BLaER1 (cell line): ENCODE results near the gene HACD3.
"Not testable (repeated sequence)": the region's sequence is repeated elsewhere in the genome, so short reads cannot be mapped to it uniquely, and the experiment has no call there.

Experiments used
- H3K27ac ChIP-seq: shearing (Covaris generic); formaldehyde crosslinking; 2 replicates; pipeline ENCODE4 v1.8.1; 2022
- H3K27me3 ChIP-seq: shearing (Covaris generic); formaldehyde crosslinking; 2 replicates; pipeline ENCODE4 v1.8.1; 2022
- H3K36me3 ChIP-seq: shearing (Covaris generic); formaldehyde crosslinking; 2 replicates; pipeline ENCODE4 v1.8.1; 2022
- H3K4me1 ChIP-seq: shearing (Covaris generic); formaldehyde crosslinking; 2 replicates; pipeline ENCODE4 v1.8.1; 2022
- H3K4me2 ChIP-seq: shearing (Covaris generic); formaldehyde crosslinking; 2 replicates; pipeline ENCODE4 v1.8.1; 2022
- H3K4me3 ChIP-seq: shearing (Covaris generic); formaldehyde crosslinking; 2 replicates; pipeline ENCODE4 v1.8.1; 2022
- H3K9ac ChIP-seq: shearing (Covaris generic); formaldehyde crosslinking; 2 replicates; pipeline ENCODE4 v1.8.1; 2022
- H3K9me3 ChIP-seq: shearing (Covaris generic); formaldehyde crosslinking; 2 replicates; pipeline ENCODE4 v1.8.1; 2022
- H4K20me1 ChIP-seq: shearing (Covaris generic); formaldehyde crosslinking; 2 replicates; pipeline ENCODE4 v1.8.1; 2022
- Cebpa-rat ChIP-seq: shearing (Covaris generic); IDR thresholded peaks from 2 replicates; pipeline ENCODE4 v1.8.1; 2022

HACD3 gene

DNA sequence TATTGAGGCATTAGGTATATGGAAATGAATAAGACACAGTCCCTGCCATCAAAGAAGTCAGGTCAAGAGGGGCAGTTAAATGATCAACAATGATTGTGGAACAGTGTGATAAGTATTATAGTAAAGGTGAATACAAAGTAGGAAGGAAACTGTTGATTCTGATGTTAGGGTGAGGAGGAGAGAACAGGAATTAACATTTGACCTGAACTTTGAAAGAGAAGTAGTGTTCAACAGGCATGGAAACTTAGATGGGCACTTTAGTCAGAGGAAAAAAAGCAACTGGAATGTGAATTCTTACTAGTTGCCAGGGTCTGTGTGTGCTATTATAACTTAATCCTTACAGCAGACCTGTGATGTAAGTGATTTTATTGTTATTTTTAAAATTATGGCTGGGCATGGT is 17.6 kb downstream of the HACD3 start:
- Histone ChIP-seq H3K27ac (no peak overlapping the region), H3K4me2 (no peak overlapping the region), H3K9ac (no peak overlapping the region), H4K20me1 (peaks cover 96% of the 10 kb centered on the region), H3K4me3 (no peak overlapping the region), H3K27me3 (no peaks in the 10 kb centered on the region), H3K9me3 (no peaks in the 10 kb centered on the region), H3K36me3 (peaks cover 37% of the 10 kb centered on the region), H3K4me1 (peaks cover 16% of the 10 kb centered on the region)
- TF ChIP-seq Cebpa-rat: no peak

- not testable (repeated sequence) for H3K27me3 ChIP-seq, H3K9me3 ChIP-seq, H3K4me3 ChIP-seq, H3K9ac ChIP-seq, H3K27ac ChIP-seq, H3K4me2 ChIP-seq
- H3K36me3 ChIP-seq: peaks cover 47% of the 10 kb centered on the region
- H4K20me1 ChIP-seq: peaks cover 95% of the 10 kb centered on the region
- peaks cover 16% of the 10 kb centered on the region for H3K4me1 ChIP-seq
These were observed 19.0 kb downstream of the HACD3 start for GRCh38 chr15:65549288-65549687.

DNA sequence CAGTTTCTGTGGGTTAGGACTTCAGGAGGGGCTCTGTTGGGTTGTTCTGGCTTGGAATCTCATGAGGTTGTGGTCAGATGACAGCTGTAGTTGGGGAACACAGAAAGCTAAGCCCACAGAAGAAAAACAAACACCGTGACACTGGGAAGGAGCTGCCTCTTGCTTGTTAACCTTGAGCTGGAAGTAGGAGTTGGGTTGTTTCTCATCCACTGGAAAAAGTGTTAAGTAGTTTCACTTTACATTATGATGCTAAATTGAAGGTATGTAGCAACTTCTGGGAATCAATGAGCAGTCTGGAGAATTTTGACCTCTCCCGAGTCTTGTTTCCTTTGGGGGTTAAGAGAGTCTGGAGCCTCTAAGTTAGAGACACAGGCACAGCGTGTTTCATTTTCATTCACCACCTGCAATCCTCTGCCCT is 20.4 kb downstream of the HACD3 start:
- H3K9ac ChIP-seq: no peak overlapping the region
- H4K20me1 ChIP-seq: peaks cover 95% of the 10 kb centered on the region
- H3K4me1 ChIP-seq: peaks cover 16% of the 10 kb centered on the region
- H3K27ac ChIP-seq: no peak overlapping the region
- no peak for TF ChIP-seq Cebpa-rat
- H3K4me3 ChIP-seq: no peak overlapping the region
- peak overlapping the region; percentile 29 for H3K4me2 ChIP-seq
- H3K36me3 ChIP-seq: peaks cover 59% of the 10 kb centered on the region
- H3K9me3 ChIP-seq: no peaks in the 10 kb centered on the region
- no peaks in the 10 kb centered on the region for H3K27me3 ChIP-seq

- Histone ChIP-seq H3K36me3 (peaks cover 62% of the 10 kb centered on the region), H3K4me3 (no peak overlapping the region), H4K20me1 (peaks cover 95% of the 10 kb centered on the region), H3K4me2 (no peak overlapping the region), H3K9ac (no peak overlapping the region), H3K9me3 (no peaks in the 10 kb centered on the region), H3K27me3 (no peaks in the 10 kb centered on the region), H3K27ac (no peak overlapping the region), H3K4me1 (peaks cover 16% of the 10 kb centered on the region)
- TF ChIP-seq Cebpa-rat: no peak
These were observed 20.9 kb downstream of the HACD3 start for GRCh38 chr15:65551183-65551582.

- H3K27me3 ChIP-seq, H3K9ac ChIP-seq, H3K9me3 ChIP-seq, H3K4me3 ChIP-seq, H3K4me2 ChIP-seq, H3K27ac ChIP-seq: not testable (repeated sequence)
- Histone ChIP-seq H3K4me1 (peaks cover 16% of the 10 kb centered on the region), H3K36me3 (peaks cover 74% of the 10 kb centered on the region), H4K20me1 (peaks cover 84% of the 10 kb centered on the region)
These were observed 22.6 kb downstream of the HACD3 start for GRCh38 chr15:65552851-65553250.

GRCh38 chr15:65553691-65554090 is 23.4 kb downstream of the HACD3 start:
- Histone ChIP-seq H3K4me2 (no peak overlapping the region), H4K20me1 (peaks cover 84% of the 10 kb centered on the region), H3K36me3 (peaks cover 79% of the 10 kb centered on the region), H3K4me1 (peaks cover 16% of the 10 kb centered on the region), H3K4me3 (no peak overlapping the region), H3K9me3 (no peaks in the 10 kb centered on the region), H3K9ac (no peak overlapping the region), H3K27me3 (no peaks in the 10 kb centered on the region), H3K27ac (no peak overlapping the region)
- TF ChIP-seq Cebpa-rat: no peak

DNA sequence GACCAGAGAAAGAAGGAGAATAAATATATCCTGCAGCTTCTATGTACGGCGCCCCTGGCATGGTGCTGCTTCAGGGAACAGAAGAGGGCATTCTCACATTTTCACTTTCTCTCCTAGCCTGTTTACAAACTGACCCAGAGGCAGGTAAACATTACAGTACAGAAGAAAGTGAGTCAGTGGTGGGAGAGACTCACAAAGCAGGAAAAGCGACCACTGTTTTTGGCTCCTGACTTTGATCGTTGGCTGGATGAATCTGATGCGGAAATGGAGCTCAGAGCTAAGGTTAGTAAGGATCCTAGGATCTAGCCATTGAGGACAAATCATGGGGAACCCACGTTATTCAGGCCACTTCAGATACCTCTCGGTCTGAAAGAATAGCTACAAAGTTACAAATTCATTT is 26.4 kb downstream of the HACD3 start:
- Histone ChIP-seq H3K4me3 (no peak overlapping the region), H3K36me3 (peaks cover 94% of the 10 kb centered on the region)
- no peak for TF ChIP-seq Cebpa-rat

GRCh38 chr15:65558336-65558735 is 28.1 kb downstream of the HACD3 start:
- no peak overlapping the region for H3K4me2 ChIP-seq
- TF ChIP-seq Cebpa-rat: no peak
- peaks cover 98% of the 10 kb centered on the region for H3K36me3 ChIP-seq
- peaks cover 4% of the 10 kb centered on the region; the same call in 1 of the 2 replicates for H3K9me3 ChIP-seq
- H3K4me1 ChIP-seq: peaks cover 5% of the 10 kb centered on the region; the same call in 1 of the 2 replicates
- H3K27ac ChIP-seq: no peak overlapping the region
- no peak overlapping the region for H3K9ac ChIP-seq
- H4K20me1 ChIP-seq: peaks cover 44% of the 10 kb centered on the region
- no peaks in the 10 kb centered on the region for H3K27me3 ChIP-seq
- H3K4me3 ChIP-seq: no peak overlapping the region

More for the DNA sequence above, 26.4 kb downstream of the HACD3 start:
- peaks cover 56% of the 10 kb centered on the region for H4K20me1 ChIP-seq
- H3K27me3 ChIP-seq: no peaks in the 10 kb centered on the region
- H3K9ac ChIP-seq: no peak overlapping the region
- H3K4me2 ChIP-seq: no peak overlapping the region
- H3K9me3 ChIP-seq: no peaks in the 10 kb centered on the region
- H3K4me1 ChIP-seq: peaks cover 5% of the 10 kb centered on the region; the same call in 1 of the 2 replicates
- no peak overlapping the region for H3K27ac ChIP-seq

GRCh38 chr15:65558997-65559760 is 28.9 kb downstream of the HACD3 start:
- Histone ChIP-seq H3K4me2 (no peak overlapping the region), H3K4me3 (no peak overlapping the region), H3K9ac (no peak overlapping the region), H3K9me3 (peaks cover 12% of the 10 kb centered on the region; the same call in 1 of the 2 replicates), H3K27ac (no peak overlapping the region), H3K36me3 (peaks cover 98% of the 10 kb centered on the region), H4K20me1 (peaks cover 36% of the 10 kb centered on the region), H3K4me1 (peaks cover 5% of the 10 kb centered on the region; the same call in 1 of the 2 replicates), H3K27me3 (no peaks in the 10 kb centered on the region)
- no peak for TF ChIP-seq Cebpa-rat

GRCh38 chr15:65559941-65560340 is 29.7 kb downstream of the HACD3 start:
- no peak overlapping the region for H3K4me2 ChIP-seq
- no peak for TF ChIP-seq Cebpa-rat
- H3K9me3 ChIP-seq: peaks cover 20% of the 10 kb centered on the region
- no peak overlapping the region for H3K27ac ChIP-seq
- no peak overlapping the region for H3K9ac ChIP-seq
- H3K4me3 ChIP-seq: no peak overlapping the region
- H3K27me3 ChIP-seq: no peaks in the 10 kb centered on the region
- H3K4me1 ChIP-seq: peaks cover 5% of the 10 kb centered on the region; the same call in 1 of the 2 replicates
- H3K36me3 ChIP-seq: peaks cover 98% of the 10 kb centered on the region
- peaks cover 28% of the 10 kb centered on the region for H4K20me1 ChIP-seq
